22Rv1 (cell line): ENCODE measurements around the gene KCNIP4.

Experiments used
- ZFX ChIP-seq: fragments of 450-650 bp; IDR thresholded peaks from 2 replicates; pipeline ENCODE4 v1.6.1; 2017; ENCODE audit warnings: antibody characterized with exemption, borderline replicate concordance
- TF ChIP-seq, protein P1 (sequence below): fragments of 450-650 bp; IDR thresholded peaks from 2 replicates; pipeline ENCODE4 v1.5.1; 2017; ENCODE audit warnings: mild to moderate bottlenecking

- TF ChIP-seq, protein P1, sequence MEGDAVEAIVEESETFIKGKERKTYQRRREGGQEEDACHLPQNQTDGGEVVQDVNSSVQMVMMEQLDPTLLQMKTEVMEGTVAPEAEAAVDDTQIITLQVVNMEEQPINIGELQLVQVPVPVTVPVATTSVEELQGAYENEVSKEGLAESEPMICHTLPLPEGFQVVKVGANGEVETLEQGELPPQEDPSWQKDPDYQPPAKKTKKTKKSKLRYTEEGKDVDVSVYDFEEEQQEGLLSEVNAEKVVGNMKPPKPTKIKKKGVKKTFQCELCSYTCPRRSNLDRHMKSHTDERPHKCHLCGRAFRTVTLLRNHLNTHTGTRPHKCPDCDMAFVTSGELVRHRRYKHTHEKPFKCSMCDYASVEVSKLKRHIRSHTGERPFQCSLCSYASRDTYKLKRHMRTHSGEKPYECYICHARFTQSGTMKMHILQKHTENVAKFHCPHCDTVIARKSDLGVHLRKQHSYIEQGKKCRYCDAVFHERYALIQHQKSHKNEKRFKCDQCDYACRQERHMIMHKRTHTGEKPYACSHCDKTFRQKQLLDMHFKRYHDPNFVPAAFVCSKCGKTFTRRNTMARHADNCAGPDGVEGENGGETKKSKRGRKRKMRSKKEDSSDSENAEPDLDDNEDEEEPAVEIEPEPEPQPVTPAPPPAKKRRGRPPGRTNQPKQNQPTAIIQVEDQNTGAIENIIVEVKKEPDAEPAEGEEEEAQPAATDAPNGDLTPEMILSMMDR, result no peak
- TF ChIP-seq ZFX, result no peak
Observed at GRCh38 chr4:21593671-21594001, 354.9 kb downstream of the KCNIP4 start.
